Endothelial cell of umbilical vein (primary cell): ENCODE data around the gene SSNA1. TPM values are rescaled to one million over a fixed set of nuclear protein-coding genes. Genes with fewer than 3 reads are reported as not detected.

ENCODE experiments used
- BruUV-seq: library from RNA; stranded (reverse); fragments of 400-500 nt; replicated peaks from 2 replicates; lab custom pipeline; 2021; lab: Mats Ljungman, UMichigan
- CTCF ChIA-PET: fragments of 300-600, 350-600 bp; sonication (Branson Sonifier 250); formaldehyde crosslinking; loops from one replicate; lab custom pipeline; 2021; ENCODE audit warnings: antibody characterized with exemption, inconsistent platforms; lab: Charles Lee
- POLR2A ChIA-PET: fragments of 300-600, 350-600 bp; sonication (Branson Sonifier 250); formaldehyde crosslinking; loops from one replicate; lab custom pipeline; 2021; ENCODE audit warnings: antibody characterized with exemption, inconsistent platforms; lab: Charles Lee
- DNase-seq: peaks from one replicate; pipeline ENCODE4 v3.0.0-alpha.2; 2011; ENCODE audit warnings: low read depth, low spot score
- FAIRE-seq: peaks from 2 replicates; lab custom pipeline; 2011; peaks lifted over from hg19 to GRCh38; lab: Jason Lieb, UNC
- H2AFZ ChIP-seq: 2 replicates; pipeline ENCODE4 v1.6.0; 2012; ENCODE audit warnings: low read depth, low read length, control low read depth, inconsistent platforms
- H3K27ac ChIP-seq: 2 replicates; pipeline ENCODE4 v1.5.1; 2011; ENCODE audit warnings: low read depth, mild to moderate bottlenecking, control low read depth, low read length, moderate library complexity; ENCODE audit not compliant: insufficient read depth
- H3K27me3 ChIP-seq, 2 experiments: 2 replicates each; pipeline versions ENCODE4 v1.6.0 to v1.6.1; 2011; ENCODE audit warnings: low read length in 2 of 2, mixed read lengths in 1 of 2; ENCODE audit not compliant: control insufficient read depth in 2 of 2, insufficient read depth in 2 of 2
- H3K36me3 ChIP-seq, 2 experiments: 2 replicates in 1 of 2; 3 replicates in 1 of 2; pipeline ENCODE4 v1.5.1; 2011; ENCODE audit warnings: low read length in 2 of 2, mild to moderate bottlenecking in 1 of 2, moderate library complexity in 1 of 2; ENCODE audit not compliant: control insufficient read depth in 2 of 2, insufficient read depth in 2 of 2; ENCODE audit errors: extremely low read depth in 1 of 2
- H3K4me1 ChIP-seq: 3 replicates; pipeline ENCODE4 v1.5.1; 2011; ENCODE audit warnings: mild to moderate bottlenecking, low read length; ENCODE audit not compliant: control insufficient read depth, insufficient read depth; ENCODE audit errors: extremely low read depth
- H3K4me2 ChIP-seq: 2 replicates; pipeline ENCODE4 v1.6.1; 2011; ENCODE audit warnings: low read length, control low read depth, mixed read lengths; ENCODE audit not compliant: insufficient read depth
- H3K4me3 ChIP-seq, 3 experiments: fragments of 200-600 bp in 1 of 3; sonication (generic), shearing (Covaris generic) in 1 of 3; replicated peaks in 1 of 3; 2 replicates each; pipeline ENCODE4 v1.5.1; 2011 to 2016; ENCODE audit warnings: control low read depth in 3 of 3, low read length in 3 of 3, mild to moderate bottlenecking in 2 of 3, inconsistent platforms in 1 of 3, low read depth in 1 of 3, moderate library complexity in 1 of 3; ENCODE audit not compliant: insufficient read depth in 1 of 3
- H3K79me2 ChIP-seq: 2 replicates; pipeline ENCODE4 v1.6.0; 2012; ENCODE audit warnings: low read length, inconsistent platforms; ENCODE audit not compliant: control insufficient read depth, insufficient read depth
- H3K9ac ChIP-seq: replicated peaks from 2 replicates; pipeline ENCODE3; 2011; ENCODE audit warnings: low read length, control low read depth; ENCODE audit not compliant: insufficient read depth; ENCODE audit errors: extremely low read depth
- H3K9me1 ChIP-seq: replicated peaks from 3 replicates; pipeline ENCODE4 v1.6.0; 2011; ENCODE audit warnings: mild to moderate bottlenecking, low read length; ENCODE audit not compliant: control insufficient read depth, insufficient read depth; ENCODE audit errors: extremely low read depth
- H3K9me3 ChIP-seq: replicated peaks from 2 replicates; pipeline ENCODE4 v1.5.1; 2012; ENCODE audit warnings: low read length, inconsistent platforms; ENCODE audit not compliant: control insufficient read depth, insufficient read depth
- H4K20me1 ChIP-seq: replicated peaks from 2 replicates; pipeline ENCODE3; 2011; ENCODE audit warnings: mild to moderate bottlenecking, low read length; ENCODE audit not compliant: control insufficient read depth, insufficient read depth; ENCODE audit errors: extremely low read depth
- CTCF ChIP-seq, 2 donors: IDR thresholded peaks; 1 replicate in 1 of 2; 2 replicates in 1 of 2; pipeline ENCODE4 v1.5.1; 2011; ENCODE audit warnings: low read length in 2 of 2, mild to moderate bottlenecking in 2 of 2, moderate library complexity in 2 of 2, control low read depth in 1 of 2, inconsistent platforms in 1 of 2, low read depth in 1 of 2; ENCODE audit not compliant: insufficient read depth in 1 of 2; ENCODE audit errors: extremely low read depth in 1 of 2
- EZH2 ChIP-seq: IDR thresholded peaks from 2 replicates; pipeline ENCODE4 v1.6.1; 2012; ENCODE audit warnings: borderline replicate concordance, low read depth, mild to moderate bottlenecking, moderate library complexity, low read length, inconsistent platforms; ENCODE audit not compliant: severe bottlenecking
- FOS ChIP-seq: IDR thresholded peaks from 2 replicates; pipeline ENCODE4 v1.6.1; 2011; ENCODE audit warnings: mild to moderate bottlenecking, low read length, moderate library complexity, borderline replicate concordance; ENCODE audit not compliant: insufficient read depth
- GATA2 ChIP-seq: IDR thresholded peaks from 2 replicates; pipeline ENCODE4 v1.7.0; 2011; ENCODE audit warnings: low read depth, mild to moderate bottlenecking, moderate library complexity, mixed read lengths, low read length; ENCODE audit not compliant: insufficient read length, insufficient read depth
- JUN ChIP-seq: IDR thresholded peaks from 2 replicates; pipeline ENCODE4 v1.6.1; 2011; ENCODE audit warnings: borderline replicate concordance, low read depth; ENCODE audit not compliant: insufficient read length, insufficient read depth
- MAX ChIP-seq: IDR thresholded peaks from 2 replicates; pipeline ENCODE4 v1.6.1; 2011; ENCODE audit not compliant: insufficient read depth, insufficient read length
- MYC ChIP-seq: IDR thresholded peaks from one replicate; pipeline ENCODE4 v1.6.1; 2011; ENCODE audit warnings: mild to moderate bottlenecking, low read depth, low read length
- POLR2A ChIP-seq: IDR thresholded peaks from 2 replicates; pipeline ENCODE4 v1.6.1; 2012; ENCODE audit warnings: low read depth, mild to moderate bottlenecking, control low read depth, low read length
- POLR2AphosphoS5 ChIP-seq: IDR thresholded peaks from 2 replicates; pipeline ENCODE4 v1.6.1; 2012; ENCODE audit warnings: low read depth, mild to moderate bottlenecking, control low read depth, low read length, moderate library complexity; ENCODE audit not compliant: insufficient read depth
- dilution Hi-C: fragments of 300-500 bp; cut with MboI; formaldehyde crosslinking; loops from one replicate; pipeline ENCODE4 v1.15.0; 2019; ENCODE audit warnings: low sequenced_read_pairs; ENCODE audit not compliant: extremely low pct_ligation_motif_present
- intact Hi-C: fragments of 100-400 bp; cut with micrococcal nuclease; formaldehyde crosslinking; loops from one replicate; pipeline ENCODE4 v1.10.0; 2022
- polyA plus RNA-seq, 4 experiments: library from polyadenylated mRNA; depleted of rRNA in 3 of 4; stranded (reverse) in 3 of 4; unstranded in 1 of 4; fragments of >200 nt; gene quantifications; 2 replicates each; pipeline versions ENCODE4 v1.2.1 to v1.2.3, GENCODE V29; 2011 to 2012; ENCODE audit warnings: missing spikeins in 1 of 4
- total RNA-seq: library from RNA; stranded (reverse); gene quantifications from 2 replicates; pipeline ENCODE4 v1.2.3, GENCODE V29; 2021

SSNA1 gene
- total and polyA plus RNA-seq, 2 donors (not counting 3 experiments of a cell fraction or from before 2014, with no cell fraction given) = 89.0 to 146 TPM

GRCh38 chr9:137212520-137212919 is 24.0 kb downstream of the SSNA1 start:
- H3K9me3 ChIP-seq = no peaks in the 10 kb centered on the region
- no peak overlapping the region for H3K9ac ChIP-seq
- H4K20me1 ChIP-seq = no peaks in the 10 kb centered on the region
- H3K36me3 ChIP-seq = peaks cover 0 to 8% of the 10 kb centered on the region in 2 experiments
- no peaks in the 10 kb centered on the region for H3K9me1 ChIP-seq
- no peaks in the 10 kb centered on the region for H3K4me1 ChIP-seq
- no peak overlapping the region for H2AFZ ChIP-seq
- DNase-seq (no peak), FAIRE-seq (no peak)
- ChIA-PET CTCF (interaction anchor here (1.0 to 1.1 kb wide), 2 partner anchors 24 kb away, joined by 3 read pairs; partner anchors contain the start of genes ANAPC2 and SSNA1), POLR2A (no interaction called here)
- dilution Hi-C loops = no loop called here
- no peak overlapping the region for H3K27ac ChIP-seq
- no peak overlapping the region for H3K4me3 ChIP-seq
- H3K4me2 ChIP-seq = no peak overlapping the region
- intact Hi-C loops = no loop called here
- TF ChIP-seq POLR2AphosphoS5 = no peak
- no peak for TF ChIP-seq POLR2A
- no peak for TF ChIP-seq JUN
- TF ChIP-seq FOS = no peak
- no TSS peak for BruUV-seq
- H3K27me3 ChIP-seq = no peaks in the 10 kb centered on the region
- no peaks in the 10 kb centered on the region for H3K79me2 ChIP-seq

- no peak overlapping the region for H3K4me3 ChIP-seq
- H3K27me3 ChIP-seq = no peaks in the 10 kb centered on the region
- H3K36me3 ChIP-seq = peaks cover 0 to 8% of the 10 kb centered on the region in 2 experiments
- peaks cover under 1% of the 10 kb centered on the region for H3K4me1 ChIP-seq
- no peak for FAIRE-seq
- ChIA-PET POLR2A (no interaction called here), CTCF (interaction anchor here (0.6 to 1.9 kb wide), 7 partner anchors 9 to 37 kb away, joined by 3 to 14 read pairs (median 4); partner anchors contain the start of gene RNF224)
- dilution Hi-C loops = no loop called here
- intact Hi-C loops = no loop called here
- H3K27ac ChIP-seq = no peak overlapping the region
- H3K9me3 ChIP-seq = no peaks in the 10 kb centered on the region
- TF ChIP-seq POLR2AphosphoS5 (no peak), FOS (no peak), EZH2 (no peak), MYC (no peak), JUN (no peak), POLR2A (no peak), CTCF (IDR thresholded peaks at IDR 0.05; ENCODE audit: extremely low read depth in 1 of 2, insufficient read depth in 1 of 2, low read depth in 1 of 2, low read length in 2 of 2) (no peak), MAX (no peak), GATA2 (no peak)
- no peaks in the 10 kb centered on the region for H3K9me1 ChIP-seq
- no peak overlapping the region for H3K4me2 ChIP-seq
- BruUV-seq = no TSS peak
- H2AFZ ChIP-seq = no peak overlapping the region
- no peaks in the 10 kb centered on the region for H4K20me1 ChIP-seq
- DNase-seq = no peak
- no peak overlapping the region for H3K9ac ChIP-seq
- no peaks in the 10 kb centered on the region for H3K79me2 ChIP-seq
Observed at GRCh38 chr9:137213160-137214060, 24.9 kb downstream of the SSNA1 start.
